Neural cell (in vitro differentiated cells): ENCODE measurements around the gene OFD1. TPM values are rescaled to one million over a fixed set of nuclear protein-coding genes. Genes with fewer than 3 reads are reported as not detected.

Experiments used
- H2AFZ ChIP-seq: fragments of 200-600, 300-800 bp; sonication (generic), shearing (Covaris generic); 2 replicates; pipeline ENCODE4 v1.6.0; 2014; ENCODE audit warnings: low read depth, mild to moderate bottlenecking, antibody characterized with exemption, low read length, moderate library complexity
- H3F3A ChIP-seq: fragments of 200-600 bp; shearing (Covaris generic); 2 replicates; pipeline ENCODE4 v1.6.1; 2016; ENCODE audit warnings: mild to moderate bottlenecking, moderate library complexity, mixed read lengths, antibody characterized with exemption, low read length; ENCODE audit not compliant: insufficient read depth, poor library complexity, severe bottlenecking
- H3K27ac ChIP-seq: fragments of 200-600, 300-800 bp; sonication (generic), shearing (Covaris generic); 2 replicates; pipeline ENCODE4 v1.5.1; 2014; ENCODE audit warnings: mild to moderate bottlenecking, low read length, moderate library complexity
- H3K27me3 ChIP-seq: fragments of 300-800, 200-600 bp; sonication (generic), shearing (Covaris generic); 2 replicates; pipeline ENCODE4 v1.6.0; 2014; ENCODE audit warnings: mild to moderate bottlenecking, low read depth, low read length, moderate library complexity; ENCODE audit not compliant: insufficient read depth
- H3K36me3 ChIP-seq: fragments of 300-800, 200-600 bp; sonication (generic), shearing (Covaris generic); 2 replicates; pipeline ENCODE4 v1.5.1; 2014; ENCODE audit warnings: mild to moderate bottlenecking, antibody characterized with exemption, low read length, moderate library complexity; ENCODE audit not compliant: insufficient read depth
- H3K4me2 ChIP-seq: fragments of 300-800, 200-600 bp; sonication (generic), shearing (Covaris generic); 2 replicates; pipeline ENCODE4 v1.6.0; 2014; ENCODE audit warnings: mild to moderate bottlenecking, low read length
- H3K4me3 ChIP-seq: fragments of 300-800, 200-600 bp; sonication (generic), shearing (Covaris generic); 2 replicates; pipeline ENCODE4 v1.5.1; 2014; ENCODE audit warnings: mild to moderate bottlenecking, low read length, moderate library complexity
- H3K79me2 ChIP-seq: fragments of 200-600 bp; shearing (Covaris generic); replicated peaks from 2 replicates; pipeline ENCODE4 v1.6.0; 2014; ENCODE audit warnings: mild to moderate bottlenecking, low read length, moderate library complexity; ENCODE audit not compliant: insufficient read depth
- H3K9ac ChIP-seq: fragments of 300-800, 200-600 bp; sonication (generic), shearing (Covaris generic); 2 replicates; pipeline ENCODE4 v1.6.1; 2016; ENCODE audit warnings: mild to moderate bottlenecking, low read length, mixed read lengths
- H3K9me2 ChIP-seq: fragments of 200-600 bp; shearing (Covaris generic); 2 replicates; pipeline ENCODE4 v1.6.1; 2016; ENCODE audit warnings: mild to moderate bottlenecking, low read length, mixed read lengths; ENCODE audit not compliant: insufficient read depth
- H3K9me3 ChIP-seq: fragments of 200-600, 300-800 bp; sonication (generic), shearing (Covaris generic); 2 replicates; pipeline ENCODE4 v1.6.1; 2016; ENCODE audit warnings: mild to moderate bottlenecking, mixed run types, low read length, moderate library complexity, mixed read lengths
- H4K20me1 ChIP-seq: fragments of 200-600 bp; shearing (Covaris generic); 2 replicates; pipeline ENCODE4 v1.6.1; 2016; ENCODE audit warnings: mild to moderate bottlenecking, mixed run types; ENCODE audit not compliant: insufficient read depth
- CTCF ChIP-seq: fragments of 450-650 bp; IDR thresholded peaks from 2 replicates; pipeline ENCODE4 v1.5.1; 2014; ENCODE audit warnings: antibody characterized with exemption, mild to moderate bottlenecking, moderate library complexity; ENCODE audit not compliant: poor library complexity, severe bottlenecking
- EP300 ChIP-seq: fragments of 450-650 bp; conservative IDR thresholded peaks from 2 replicates; pipeline ENCODE4 v1.6.1; 2014; ENCODE audit warnings: antibody characterized with exemption, mild to moderate bottlenecking, moderate library complexity; ENCODE audit not compliant: poor library complexity, severe bottlenecking
- EZH2 ChIP-seq: fragments of 200-600, 300-800 bp; shearing (Covaris generic), sonication (generic); IDR thresholded peaks from 2 replicates; pipeline ENCODE4 v1.6.1; 2014; ENCODE audit warnings: antibody characterized with exemption, low read length, borderline replicate concordance, mild to moderate bottlenecking; ENCODE audit not compliant: insufficient read depth, poor library complexity, severe bottlenecking
- MXI1 ChIP-seq: fragments of 450-650 bp; conservative IDR thresholded peaks from 2 replicates; pipeline ENCODE4 v1.6.1; 2014; ENCODE audit warnings: antibody characterized with exemption, mild to moderate bottlenecking; ENCODE audit not compliant: poor library complexity, severe bottlenecking
- POLR2AphosphoS5 ChIP-seq: IDR thresholded peaks from 2 replicates; pipeline ENCODE4 v1.6.1; 2012
- RAD21 ChIP-seq: fragments of 450-650 bp; conservative IDR thresholded peaks from 2 replicates; pipeline ENCODE4 v1.6.1; 2014; ENCODE audit warnings: antibody characterized with exemption, mild to moderate bottlenecking, moderate library complexity
- REST ChIP-seq: IDR thresholded peaks from 2 replicates; pipeline ENCODE4 v1.6.1; 2012; ENCODE audit warnings: borderline replicate concordance
- SMC3 ChIP-seq: fragments of 450-650 bp; conservative IDR thresholded peaks from 2 replicates; pipeline ENCODE4 v1.6.1; 2014; ENCODE audit warnings: antibody characterized with exemption, mild to moderate bottlenecking, moderate library complexity; ENCODE audit not compliant: poor library complexity
- TAF1 ChIP-seq: IDR thresholded peaks from 2 replicates; pipeline ENCODE4 v1.6.1; 2012; ENCODE audit warnings: low read depth
- polyA plus RNA-seq: library from polyadenylated mRNA; depleted of rRNA; stranded (reverse); fragments of >200 nt; gene quantifications from 2 replicates; pipeline ENCODE4 v1.2.3, GENCODE V29; 2014

Gene OFD1
- polyA plus RNA-seq, 1 donor from 2014 or later = 35.1 TPM

- no peak for TF ChIP-seq CTCF
These were observed 34.2 kb upstream of the OFD1 start (continued) for GRCh38 chrX:13700380-13700779.

- no peak overlapping the region for H3K4me3 ChIP-seq
- no peaks in the 10 kb centered on the region for H3K9me2 ChIP-seq
- H3K9ac ChIP-seq = no peak overlapping the region
- TF ChIP-seq POLR2AphosphoS5 (no peak), REST (no peak), MXI1 (no peak), EZH2 (no peak), RAD21 (no peak), SMC3 (no peak), CTCF (no peak), EP300 (no peak), TAF1 (no peak)
- H3K79me2 ChIP-seq = no peaks in the 10 kb centered on the region
- no peaks in the 10 kb centered on the region for H3K9me3 ChIP-seq
- no peaks in the 10 kb centered on the region for H4K20me1 ChIP-seq
- no peak overlapping the region for H2AFZ ChIP-seq
- no peak overlapping the region for H3K4me2 ChIP-seq
- no peaks in the 10 kb centered on the region for H3K36me3 ChIP-seq
- no peaks in the 10 kb centered on the region for H3F3A ChIP-seq
- no peak overlapping the region for H3K27ac ChIP-seq
- H3K27me3 ChIP-seq = no peaks in the 10 kb centered on the region
These were observed 32.3 kb upstream of the OFD1 start for GRCh38 chrX:13702111-13702789.
